ENCODE data around the gene RBM24.

The RBM24 gene

GRCh38 chr6:17341891-17342290 lies 60.7 kb downstream of the RBM24 start:
- DNase-seq (ENCODE audit: low read depth) = no peak

- no peak for DNase-seq (ENCODE audit: low read depth)
These were observed 62.1 kb downstream of the RBM24 start for GRCh38 chr6:17343215-17343614.

All from stimulated activated CD8-positive, alpha-beta memory T cell treated with anti-CD3 and anti-CD28 coated beads, Interleukin-15, amount 100 ng/mL, for 1 hour (primary cell).